A549 (cell line): ENCODE measurements around the gene ABCC3. TPM values are rescaled to one million over a fixed set of nuclear protein-coding genes. Genes with fewer than 3 reads are reported as not detected.

Experiments
- ATAC-seq, 2 experiments: fragments of 200-7000 bp in 1 of 2; fragments of >200 bp in 1 of 2; cut with Nextera tagmentation in 1 of 2; cut with Tn5 transposase in 1 of 2; 3 replicates each; pipeline versions ENCODE4 v1.8.0 to v1.9.1; 2018 to 2020; ENCODE audit warnings: mild to moderate bottlenecking in 1 of 2, moderate library complexity in 1 of 2
- CTCF ChIA-PET: fragments of 300-600 bp; sonication (Branson Sonifier 250); formaldehyde crosslinking; extraction: SDS; loops from one replicate; lab custom pipeline; 2021; ENCODE audit warnings: antibody characterized with exemption, inconsistent platforms; lab: Yijun Ruan, JAX
- POLR2A ChIA-PET: fragments of 350-600 bp; formaldehyde crosslinking; extraction: SDS; loops from one replicate; lab custom pipeline; 2021; ENCODE audit warnings: antibody characterized with exemption, inconsistent platforms; lab: Yijun Ruan, JAX
- DNase-seq, 2 experiments: peaks; one replicate each; pipeline versions ENCODE4 v3.0.0 to v3.0.0-alpha.2; 2011 to 2016; ENCODE audit warnings: low read depth in 1 of 2, low spot score in 1 of 2
- FAIRE-seq: peaks from 2 replicates; lab custom pipeline; 2011; peaks lifted over from hg19 to GRCh38; lab: Jason Lieb, UNC
- H3K27ac ChIP-seq, 2 experiments: fragments of >200 bp; sonication (Bioruptor Twin); formaldehyde crosslinking; 3 replicates each; pipeline ENCODE4 v1.5.1; 2016 to 2017
- H3K4me1 ChIP-seq: fragments of >200 bp; sonication (Bioruptor Twin); formaldehyde crosslinking; 3 replicates; pipeline ENCODE4 v1.6.1; 2016
- H3K4me2 ChIP-seq: fragments of >200 bp; sonication (Bioruptor Twin); formaldehyde crosslinking; 3 replicates; pipeline ENCODE4 v1.6.1; 2016
- H3K4me3 ChIP-seq: fragments of >200 bp; sonication (Bioruptor Twin); formaldehyde crosslinking; 3 replicates; pipeline ENCODE4 v1.5.1; 2016
- H3K9me3 ChIP-seq: fragments of >200 bp; sonication (Bioruptor Twin); formaldehyde crosslinking; 3 replicates; pipeline ENCODE4 v1.6.1; 2016
- CBX2 ChIP-seq: fragments of 200-600 bp; sonication (generic); IDR thresholded peaks from 2 replicates; pipeline ENCODE4 v1.6.1; 2016; ENCODE audit warnings: low read depth, mild to moderate bottlenecking, borderline replicate concordance
- EHF ChIP-seq: fragments of 250-450 bp; sonication (Bioruptor Pico); IDR thresholded peaks from 2 replicates; pipeline ENCODE4 v1.5.0; 2020; ENCODE audit warnings: mild to moderate bottlenecking
- FOSB ChIP-seq: fragments of 250-450 bp; sonication (Bioruptor Pico); IDR thresholded peaks from 2 replicates; pipeline ENCODE4 v1.5.0; 2020; ENCODE audit warnings: mild to moderate bottlenecking, moderate library complexity
- FOSL2 ChIP-seq, 2 experiments: fragments of 450-650 bp in 1 of 2; fragments of >200 bp in 1 of 2; sonication (Bioruptor Twin) in 1 of 2; formaldehyde crosslinking; IDR thresholded peaks; 2 replicates each; pipeline versions ENCODE4 v1.5.0 to v1.6.1; 2016 to 2020; ENCODE audit warnings: mild to moderate bottlenecking in 1 of 2, moderate library complexity in 1 of 2
- HOXA7 ChIP-seq: fragments of 250-450 bp; sonication (Bioruptor Pico); IDR thresholded peaks from 2 replicates; pipeline ENCODE4 v1.5.0; 2020; ENCODE audit warnings: mild to moderate bottlenecking, moderate library complexity
- KDM5A ChIP-seq: fragments of 200-600 bp; sonication (generic); IDR thresholded peaks from 2 replicates; pipeline ENCODE4 v1.6.1; 2016; ENCODE audit warnings: antibody characterized with exemption, mild to moderate bottlenecking
- MAFK ChIP-seq: fragments of 450-650 bp; IDR thresholded peaks from 2 replicates; pipeline ENCODE4 v1.6.1; 2014; ENCODE audit not compliant: partially characterized antibody
- PHF8 ChIP-seq: fragments of 200-600 bp; sonication (generic); IDR thresholded peaks from 2 replicates; pipeline ENCODE4 v1.6.1; 2016; ENCODE audit warnings: low read depth, mild to moderate bottlenecking, antibody characterized with exemption, moderate library complexity, borderline replicate concordance
- POLR2A ChIP-seq: IDR thresholded peaks from 2 replicates; pipeline ENCODE4 v1.6.1; 2012; ENCODE audit warnings: mild to moderate bottlenecking, low read length
- POLR2AphosphoS2 ChIP-seq: conservative IDR thresholded peaks from 2 replicates; pipeline ENCODE4 v1.6.1; 2012; ENCODE audit warnings: low read length, improper control_type of control experiment, inconsistent platforms
- ZSCAN20 ChIP-seq: fragments of 250-450 bp; sonication (Bioruptor Pico); IDR thresholded peaks from 2 replicates; pipeline ENCODE4 v1.8.0; 2022; ENCODE audit warnings: mild to moderate bottlenecking, moderate library complexity
- WGBS: methylation state at CpG from one replicate; pipeline ENCODE4 v1.1.6; 2017; ENCODE audit errors: missing lambda C conversion rate; 5-methylcytosine and 5-hydroxymethylcytosine counted together
- polyA plus RNA-seq, 4 experiments: library from polyadenylated mRNA; depleted of rRNA in 3 of 4; stranded (reverse); fragments of >200 nt; fragmentation: RNase III in 1 of 4; extraction: RNeasy Plus Mini Kit Qiagen cat#74134 plus additional on column Dnase treatment in 1 of 4; gene quantifications; 2 replicates in 3 of 4; 3 replicates in 1 of 4; pipeline ENCODE4 v1.2.3, GENCODE V29; 2011 to 2017
- TF ChIP-seq, protein P1 (sequence below): fragments of 250-450 bp; sonication (Bioruptor Pico); IDR thresholded peaks from 2 replicates; pipeline ENCODE4 v1.5.0; 2021; ENCODE audit warnings: mild to moderate bottlenecking, moderate library complexity, borderline replicate concordance
- TF ChIP-seq, protein P2 (sequence below): fragments of 200-600 bp; sonication (generic); IDR thresholded peaks from 2 replicates; pipeline ENCODE4 v1.6.1; 2016; ENCODE audit warnings: antibody characterized with exemption, mild to moderate bottlenecking, moderate library complexity
- TF ChIP-seq, protein P3 (sequence below): IDR thresholded peaks from 2 replicates; pipeline ENCODE4 v1.6.1; 2012

The ABCC3 gene
- polyA plus RNA-seq, 2 of the 4 experiments (the other 2 are of a cell fraction): 248 to 342 TPM

DNA sequence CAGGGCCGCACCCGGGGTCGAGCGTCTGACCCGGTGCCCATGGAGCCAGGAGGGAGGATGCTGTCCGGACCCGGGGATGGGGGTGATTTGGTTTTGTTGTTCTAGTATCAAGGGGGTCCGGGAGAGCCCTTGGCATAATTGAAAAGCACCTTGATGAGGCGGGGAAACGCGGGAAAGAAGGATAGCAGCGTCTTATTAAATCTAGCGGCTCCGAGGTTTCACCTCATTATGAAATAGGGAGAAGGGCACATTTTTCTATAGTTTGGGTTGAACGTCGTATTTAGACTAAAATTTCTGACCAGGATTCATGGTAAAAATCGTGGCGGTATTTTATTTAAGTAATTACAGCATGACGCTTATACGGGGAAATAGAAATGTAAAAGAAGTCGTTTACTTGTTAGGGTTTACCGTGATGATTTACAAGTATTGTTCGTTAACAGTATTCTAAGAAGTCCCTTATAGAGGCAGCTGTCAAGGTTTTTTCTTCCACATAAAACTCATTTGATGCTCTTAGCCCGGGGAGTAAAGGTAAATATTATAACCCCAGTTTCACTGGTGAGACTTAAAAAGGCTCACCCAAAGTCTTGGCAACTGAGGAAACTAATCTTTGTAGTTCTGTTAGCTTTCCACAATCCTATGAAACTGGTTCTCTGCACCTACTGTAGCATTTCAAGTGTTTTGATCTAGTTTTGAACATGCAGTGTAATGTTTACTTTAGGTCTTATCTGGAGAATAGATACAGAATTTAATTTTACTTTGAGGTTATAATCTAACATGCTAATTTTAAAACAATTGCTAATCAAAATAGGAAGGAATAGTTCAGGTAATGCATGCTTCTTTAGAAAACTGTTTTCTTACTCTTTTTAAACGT lies 85.5 kb downstream of the ABCC3 start:
- TF ChIP-seq EHF (CRISPR knock-in tag) (no peak), FOSB (CRISPR knock-in tag) (0 out of 2 replicates have a peak, but pooled peaks have one; percentile 15), HOXA7 (CRISPR knock-in tag) (peak; percentile 44), KDM5A (peak; percentile 54), PHF8 (peak; percentile 10; the same call in 1 of the 2 replicates), POLR2AphosphoS2 (no peak)
- TF ChIP-seq, protein P1, sequence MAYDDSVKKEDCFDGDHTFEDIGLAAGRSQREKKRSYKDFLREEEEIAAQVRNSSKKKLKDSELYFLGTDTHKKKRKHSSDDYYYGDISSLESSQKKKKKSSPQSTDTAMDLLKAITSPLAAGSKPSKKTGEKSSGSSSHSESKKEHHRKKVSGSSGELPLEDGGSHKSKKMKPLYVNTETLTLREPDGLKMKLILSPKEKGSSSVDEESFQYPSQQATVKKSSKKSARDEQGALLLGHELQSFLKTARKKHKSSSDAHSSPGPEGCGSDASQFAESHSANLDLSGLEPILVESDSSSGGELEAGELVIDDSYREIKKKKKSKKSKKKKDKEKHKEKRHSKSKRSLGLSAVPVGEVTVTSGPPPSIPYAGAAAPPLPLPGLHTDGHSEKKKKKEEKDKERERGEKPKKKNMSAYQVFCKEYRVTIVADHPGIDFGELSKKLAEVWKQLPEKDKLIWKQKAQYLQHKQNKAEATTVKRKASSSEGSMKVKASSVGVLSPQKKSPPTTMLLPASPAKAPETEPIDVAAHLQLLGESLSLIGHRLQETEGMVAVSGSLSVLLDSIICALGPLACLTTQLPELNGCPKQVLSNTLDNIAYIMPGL (CRISPR knock-in tag): no peak
- TF ChIP-seq, protein P2, sequence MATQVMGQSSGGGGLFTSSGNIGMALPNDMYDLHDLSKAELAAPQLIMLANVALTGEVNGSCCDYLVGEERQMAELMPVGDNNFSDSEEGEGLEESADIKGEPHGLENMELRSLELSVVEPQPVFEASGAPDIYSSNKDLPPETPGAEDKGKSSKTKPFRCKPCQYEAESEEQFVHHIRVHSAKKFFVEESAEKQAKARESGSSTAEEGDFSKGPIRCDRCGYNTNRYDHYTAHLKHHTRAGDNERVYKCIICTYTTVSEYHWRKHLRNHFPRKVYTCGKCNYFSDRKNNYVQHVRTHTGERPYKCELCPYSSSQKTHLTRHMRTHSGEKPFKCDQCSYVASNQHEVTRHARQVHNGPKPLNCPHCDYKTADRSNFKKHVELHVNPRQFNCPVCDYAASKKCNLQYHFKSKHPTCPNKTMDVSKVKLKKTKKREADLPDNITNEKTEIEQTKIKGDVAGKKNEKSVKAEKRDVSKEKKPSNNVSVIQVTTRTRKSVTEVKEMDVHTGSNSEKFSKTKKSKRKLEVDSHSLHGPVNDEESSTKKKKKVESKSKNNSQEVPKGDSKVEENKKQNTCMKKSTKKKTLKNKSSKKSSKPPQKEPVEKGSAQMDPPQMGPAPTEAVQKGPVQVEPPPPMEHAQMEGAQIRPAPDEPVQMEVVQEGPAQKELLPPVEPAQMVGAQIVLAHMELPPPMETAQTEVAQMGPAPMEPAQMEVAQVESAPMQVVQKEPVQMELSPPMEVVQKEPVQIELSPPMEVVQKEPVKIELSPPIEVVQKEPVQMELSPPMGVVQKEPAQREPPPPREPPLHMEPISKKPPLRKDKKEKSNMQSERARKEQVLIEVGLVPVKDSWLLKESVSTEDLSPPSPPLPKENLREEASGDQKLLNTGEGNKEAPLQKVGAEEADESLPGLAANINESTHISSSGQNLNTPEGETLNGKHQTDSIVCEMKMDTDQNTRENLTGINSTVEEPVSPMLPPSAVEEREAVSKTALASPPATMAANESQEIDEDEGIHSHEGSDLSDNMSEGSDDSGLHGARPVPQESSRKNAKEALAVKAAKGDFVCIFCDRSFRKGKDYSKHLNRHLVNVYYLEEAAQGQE: peak; percentile 7; the same call in 1 of the 2 replicates
- Histone ChIP-seq H3K4me2 (peak overlapping the region; percentile 95), H3K4me1 (peaks cover 33% of the 10 kb centered on the region), H3K9me3 (no peaks in the 10 kb centered on the region), H3K4me3 (peak overlapping the region; percentile 66), H3K27ac (peak overlapping the region; percentile 85 to 95)
- ATAC-seq: no peak
- 2% methylated on average over 24 of the region's 25 CpGs for WGBS
- ChIA-PET POLR2A (interaction anchor here (0.5 to 1.4 kb wide), 30 partner anchors 8 to 433 kb away, joined by 3 to 23 read pairs (median 4); partner anchors contain the start of genes ANKRD40, CACNA1G, NME1 and TOB1), CTCF (interaction anchor here (0.6 to 1.0 kb wide), 2 partner anchors 25 to 244 kb away, joined by 3 to 4 read pairs; no protein-coding TSS in a partner anchor)
- FAIRE-seq: peak; percentile 36
- DNase-seq: no peak

DNA sequence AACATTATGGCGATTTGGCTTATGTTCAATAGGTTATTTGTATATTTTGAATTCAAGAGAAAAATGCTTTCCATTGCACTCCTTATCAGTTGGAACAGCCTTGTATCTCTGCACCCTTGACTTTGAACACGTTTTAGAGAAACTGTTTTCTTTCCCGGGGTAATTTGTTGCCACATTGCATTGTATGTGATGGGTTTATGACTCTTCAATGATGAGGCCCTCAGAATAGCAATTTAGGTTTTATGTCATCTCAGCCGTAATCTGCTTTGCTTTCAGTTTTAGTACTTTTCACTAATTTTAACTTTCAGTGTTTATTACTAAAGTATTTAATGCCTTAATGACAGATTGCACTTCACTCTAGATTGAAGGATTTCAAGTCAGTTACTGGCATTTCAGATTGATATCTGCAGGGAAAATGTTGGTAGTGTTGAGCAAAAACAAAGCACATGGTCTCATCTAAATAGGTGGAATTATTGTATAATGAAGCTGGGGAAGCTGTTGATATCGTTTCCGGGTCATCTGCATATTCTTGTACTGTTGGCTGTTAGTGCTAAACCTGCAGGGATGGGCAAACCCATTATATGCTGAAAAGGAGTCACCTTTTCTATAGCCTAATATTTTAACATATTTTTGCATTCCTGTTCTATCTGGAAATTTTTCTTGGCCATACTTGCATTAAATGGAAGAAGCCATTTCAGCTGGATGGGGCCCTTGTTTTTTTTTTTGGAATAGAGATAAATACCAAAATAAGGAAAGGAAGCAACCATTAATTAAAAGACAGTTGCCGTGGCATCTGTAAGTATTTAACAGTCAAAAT lies 86.7 kb downstream of the ABCC3 start:
- peak overlapping the region; percentile 95 for H3K4me2 ChIP-seq
- ChIA-PET POLR2A (interaction anchor here (0.5 kb wide), 1 partner anchor 365 kb away, joined by 6 read pairs; no protein-coding TSS in a partner anchor), CTCF (interaction anchor here (0.5 kb wide), 2 partner anchors 66 to 128 kb away, joined by 3 read pairs; no protein-coding TSS in a partner anchor)
- FAIRE-seq: no peak
- peak overlapping the region; percentile 14 to 85; a peak in 4 of 6 replicates for H3K27ac ChIP-seq
- H3K4me1 ChIP-seq: peaks cover 44% of the 10 kb centered on the region
- 9% methylated on average over 7 of the region's 7 CpGs for WGBS
- ATAC-seq: no peak
- DNase-seq: no peak
- TF ChIP-seq, protein P3, sequence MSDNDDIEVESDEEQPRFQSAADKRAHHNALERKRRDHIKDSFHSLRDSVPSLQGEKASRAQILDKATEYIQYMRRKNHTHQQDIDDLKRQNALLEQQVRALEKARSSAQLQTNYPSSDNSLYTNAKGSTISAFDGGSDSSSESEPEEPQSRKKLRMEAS: peak; percentile 34; the same call in 1 of the 2 replicates
- TF ChIP-seq ZSCAN20 (CRISPR knock-in tag) (no peak), CBX2 (no peak), POLR2A (no peak), MAFK (peak; percentile 26), FOSL2 (IDR thresholded peaks at IDR 0.05) (no peak), FOSL2 (CRISPR knock-in tag; IDR thresholded peaks at IDR 0.05) (no peak)
- H3K4me3 ChIP-seq: peak overlapping the region; percentile 66
- H3K9me3 ChIP-seq: no peaks in the 10 kb centered on the region
